Right lobe of liver (tissue), 4 donors: ENCODE measurements around the gene GRIK1.

Source experiments
- POLR2A ChIP-seq: fragments of 450-650 bp; IDR thresholded peaks from one replicate; pipeline ENCODE4 v1.6.1; 2017; ENCODE audit warnings: antibody characterized with exemption, mild to moderate bottlenecking
- TF ChIP-seq, protein P1 (sequence below), 4 donors: fragments of 200-600 bp in 3 of 4; fragments of 450-650 bp in 1 of 4; IDR thresholded peaks; one replicate each; pipeline versions ENCODE4 v1.5.1 to v1.8.0; 2016 to 2022; ENCODE audit warnings: antibody characterized with exemption in 4 of 4, mild to moderate bottlenecking in 2 of 4
- donor health status: DM: no; HTN: no; CAD: no.
- donor health status: DM: no; HTN: no; CAD: no.
- donor health status: DM: no; HTN: yes; CAD: no.

DNA sequence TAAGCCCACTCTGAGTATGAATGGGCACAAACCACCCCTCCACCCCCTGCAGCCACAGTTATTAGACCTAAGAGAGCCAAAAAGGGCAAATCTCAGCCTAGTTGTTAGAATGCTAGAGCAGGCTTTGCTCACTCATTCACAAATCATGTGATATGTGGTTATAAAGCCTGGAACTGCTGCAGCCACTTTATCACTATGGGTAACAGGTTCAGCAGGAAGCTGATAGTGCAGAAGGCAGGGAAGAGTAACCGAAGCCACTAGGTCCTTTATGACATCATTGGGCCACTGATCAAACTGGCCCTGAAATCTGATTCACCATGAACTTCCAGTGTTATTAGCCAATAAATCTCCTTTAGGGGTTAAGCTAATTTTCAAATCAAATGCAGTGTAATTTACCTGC lies 134.7 kb downstream of the GRIK1 start:
- TF ChIP-seq, protein P1, sequence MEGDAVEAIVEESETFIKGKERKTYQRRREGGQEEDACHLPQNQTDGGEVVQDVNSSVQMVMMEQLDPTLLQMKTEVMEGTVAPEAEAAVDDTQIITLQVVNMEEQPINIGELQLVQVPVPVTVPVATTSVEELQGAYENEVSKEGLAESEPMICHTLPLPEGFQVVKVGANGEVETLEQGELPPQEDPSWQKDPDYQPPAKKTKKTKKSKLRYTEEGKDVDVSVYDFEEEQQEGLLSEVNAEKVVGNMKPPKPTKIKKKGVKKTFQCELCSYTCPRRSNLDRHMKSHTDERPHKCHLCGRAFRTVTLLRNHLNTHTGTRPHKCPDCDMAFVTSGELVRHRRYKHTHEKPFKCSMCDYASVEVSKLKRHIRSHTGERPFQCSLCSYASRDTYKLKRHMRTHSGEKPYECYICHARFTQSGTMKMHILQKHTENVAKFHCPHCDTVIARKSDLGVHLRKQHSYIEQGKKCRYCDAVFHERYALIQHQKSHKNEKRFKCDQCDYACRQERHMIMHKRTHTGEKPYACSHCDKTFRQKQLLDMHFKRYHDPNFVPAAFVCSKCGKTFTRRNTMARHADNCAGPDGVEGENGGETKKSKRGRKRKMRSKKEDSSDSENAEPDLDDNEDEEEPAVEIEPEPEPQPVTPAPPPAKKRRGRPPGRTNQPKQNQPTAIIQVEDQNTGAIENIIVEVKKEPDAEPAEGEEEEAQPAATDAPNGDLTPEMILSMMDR (IDR thresholded peaks at IDR 0.05), result no peak
- TF ChIP-seq POLR2A, result no peak
